Epithelial cell of esophagus (primary cell): ENCODE results near the gene CASZ1.

Experiments
- DNase-seq: peaks from one replicate; pipeline ENCODE4 v3.0.0; 2010; ENCODE audit warnings: low read depth
- H3K4me3 ChIP-seq: 2 replicates; pipeline ENCODE4 v1.5.1; 2011; ENCODE audit warnings: mild to moderate bottlenecking, low read length, control low read depth
- TF ChIP-seq, protein P1 (sequence below): IDR thresholded peaks from 2 replicates; pipeline ENCODE4 v1.5.1; 2011; ENCODE audit warnings: low read depth, mild to moderate bottlenecking, low read length, control low read depth, inconsistent platforms; ENCODE audit not compliant: insufficient read depth; ENCODE audit errors: missing control alignments

The CASZ1 gene

DNA sequence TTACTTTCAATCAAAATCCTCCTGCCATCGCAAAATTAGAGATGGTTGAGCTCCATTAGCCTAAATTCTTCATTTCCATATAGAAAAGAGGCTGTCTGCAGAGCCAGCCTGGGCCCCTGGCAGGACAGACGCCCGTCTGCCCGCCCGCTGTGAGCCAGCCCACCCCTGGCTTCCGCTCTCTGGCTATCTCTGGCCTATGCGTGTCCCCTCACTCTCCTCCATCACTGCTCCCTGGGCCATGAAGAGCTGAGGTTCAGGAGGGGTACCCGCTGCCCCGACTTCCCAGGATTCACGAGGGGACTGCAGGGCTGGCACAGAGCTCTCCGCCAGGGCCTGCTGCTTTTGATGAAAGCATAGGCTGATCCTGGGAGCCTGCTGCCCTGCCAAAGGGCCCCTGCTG lies 117.6 kb downstream of the CASZ1 start:
- no peak for DNase-seq
- TF ChIP-seq, protein P1, sequence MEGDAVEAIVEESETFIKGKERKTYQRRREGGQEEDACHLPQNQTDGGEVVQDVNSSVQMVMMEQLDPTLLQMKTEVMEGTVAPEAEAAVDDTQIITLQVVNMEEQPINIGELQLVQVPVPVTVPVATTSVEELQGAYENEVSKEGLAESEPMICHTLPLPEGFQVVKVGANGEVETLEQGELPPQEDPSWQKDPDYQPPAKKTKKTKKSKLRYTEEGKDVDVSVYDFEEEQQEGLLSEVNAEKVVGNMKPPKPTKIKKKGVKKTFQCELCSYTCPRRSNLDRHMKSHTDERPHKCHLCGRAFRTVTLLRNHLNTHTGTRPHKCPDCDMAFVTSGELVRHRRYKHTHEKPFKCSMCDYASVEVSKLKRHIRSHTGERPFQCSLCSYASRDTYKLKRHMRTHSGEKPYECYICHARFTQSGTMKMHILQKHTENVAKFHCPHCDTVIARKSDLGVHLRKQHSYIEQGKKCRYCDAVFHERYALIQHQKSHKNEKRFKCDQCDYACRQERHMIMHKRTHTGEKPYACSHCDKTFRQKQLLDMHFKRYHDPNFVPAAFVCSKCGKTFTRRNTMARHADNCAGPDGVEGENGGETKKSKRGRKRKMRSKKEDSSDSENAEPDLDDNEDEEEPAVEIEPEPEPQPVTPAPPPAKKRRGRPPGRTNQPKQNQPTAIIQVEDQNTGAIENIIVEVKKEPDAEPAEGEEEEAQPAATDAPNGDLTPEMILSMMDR, result no peak

DNA sequence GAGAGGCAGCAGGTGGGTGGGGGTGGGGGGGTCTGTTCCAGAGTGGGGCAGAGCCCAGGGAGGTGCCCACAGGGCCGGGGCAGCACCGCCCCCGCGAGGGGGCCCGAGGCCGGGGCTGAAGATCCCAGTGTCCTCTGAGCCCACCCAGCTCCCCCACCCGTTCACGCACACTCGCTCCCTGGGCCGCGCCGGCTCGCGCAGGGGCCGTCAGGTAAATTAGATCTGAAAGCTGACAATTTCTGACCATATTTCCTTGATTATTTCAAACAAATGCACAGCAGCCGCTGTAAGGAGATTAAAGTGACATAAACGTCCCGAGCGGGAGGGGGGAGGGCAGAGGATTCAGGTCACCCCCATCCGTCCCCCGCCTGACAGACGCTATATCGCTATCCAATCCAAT lies 118.0 kb downstream of the CASZ1 start:
- no peak for DNase-seq
- no peak overlapping the region for H3K4me3 ChIP-seq
- TF ChIP-seq, protein P1, result no peak

More for the DNA sequence above, 117.6 kb downstream of the CASZ1 start:
- H3K4me3 ChIP-seq, result no peak overlapping the region

DNA sequence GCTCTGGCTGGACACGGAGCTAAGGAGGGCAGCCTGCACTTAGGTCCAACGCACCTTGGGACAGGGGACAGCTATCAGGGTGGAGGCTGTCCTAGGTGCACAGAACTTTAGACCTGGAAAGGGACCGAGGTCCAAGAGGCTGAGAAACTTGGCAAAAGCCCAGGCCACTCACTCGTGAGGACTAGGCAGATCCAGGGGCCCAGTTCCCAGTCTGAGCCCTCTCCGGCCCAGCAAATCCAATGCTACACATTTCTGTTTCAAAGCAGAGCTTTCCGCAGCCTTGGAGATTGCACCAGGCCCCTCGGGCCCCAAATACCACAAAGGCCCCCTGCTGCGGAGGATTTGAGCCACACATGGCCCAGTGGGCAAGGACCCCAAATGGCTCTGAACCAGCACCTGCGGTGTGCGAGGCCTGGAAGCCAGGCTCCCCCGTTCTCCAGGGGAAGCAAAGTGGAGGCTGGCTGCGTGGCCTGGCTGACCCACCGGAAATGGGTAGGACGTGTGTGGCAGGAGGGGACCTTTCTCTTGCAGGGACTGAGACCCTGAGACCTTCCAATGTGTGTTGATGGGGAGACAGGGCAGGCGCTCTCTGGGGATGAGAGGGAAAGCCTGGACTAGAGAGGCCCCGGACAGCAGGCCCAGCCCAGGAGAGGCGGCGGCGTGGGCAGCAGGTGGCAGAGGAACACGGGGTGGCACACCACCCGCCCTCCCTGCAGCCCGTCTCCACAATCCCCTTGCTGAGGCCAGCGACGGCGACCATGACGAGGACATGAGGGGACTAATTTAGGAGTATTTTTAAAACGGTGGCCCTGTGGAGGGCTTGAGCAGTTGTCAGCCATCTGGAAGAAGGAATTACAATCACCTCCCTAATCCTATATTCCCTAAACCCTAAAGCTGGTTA lies 118.7 kb downstream of the CASZ1 start:
- no peak overlapping the region for H3K4me3 ChIP-seq
- no peak for DNase-seq
- TF ChIP-seq, protein P1, result no peak

DNA sequence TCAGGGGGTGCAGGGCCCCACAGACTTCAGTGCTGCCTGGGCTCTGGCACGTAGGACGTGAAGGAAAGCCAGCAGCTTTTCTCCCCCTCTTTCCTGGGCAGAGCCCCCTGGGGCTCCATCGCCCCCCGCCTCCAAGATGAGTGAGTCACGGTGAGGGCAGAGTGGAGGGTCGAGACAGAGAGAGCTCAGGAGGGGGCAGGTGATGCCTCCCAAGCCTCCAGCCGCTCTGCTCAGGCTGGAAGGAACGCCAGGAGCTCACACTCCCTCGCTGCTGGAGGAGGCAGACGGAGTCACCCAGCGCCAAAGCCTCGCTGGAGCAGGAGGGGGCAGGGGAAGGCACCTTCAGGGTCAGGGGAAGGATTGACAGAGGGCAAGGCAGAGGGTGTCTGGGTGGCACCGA lies 119.5 kb downstream of the CASZ1 start:
- TF ChIP-seq, protein P1, result no peak
- DNase-seq, result no peak
- H3K4me3 ChIP-seq, result no peak overlapping the region

DNA sequence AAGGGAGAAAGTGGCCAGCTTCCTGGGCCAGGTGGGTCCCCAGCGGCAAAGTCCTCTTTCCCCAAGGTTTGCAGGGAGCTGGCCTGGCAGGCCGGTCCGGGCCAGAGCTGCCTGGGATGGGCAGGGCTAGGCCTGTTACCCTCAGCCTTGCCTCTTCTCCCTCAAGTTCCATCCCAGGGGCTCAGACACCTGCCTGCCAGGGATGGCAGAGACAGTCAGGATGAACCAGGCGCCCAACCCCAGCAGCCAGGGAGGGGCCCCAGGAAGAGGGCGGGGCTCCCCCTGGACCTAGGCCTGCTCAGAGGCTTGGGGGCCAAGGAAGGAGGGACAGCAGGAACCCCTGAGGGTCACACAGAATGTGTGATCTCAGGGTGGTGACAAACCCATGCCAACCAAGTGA lies 120.6 kb downstream of the CASZ1 start:
- no peak overlapping the region for H3K4me3 ChIP-seq
- TF ChIP-seq, protein P1, result no peak
- no peak for DNase-seq

DNA sequence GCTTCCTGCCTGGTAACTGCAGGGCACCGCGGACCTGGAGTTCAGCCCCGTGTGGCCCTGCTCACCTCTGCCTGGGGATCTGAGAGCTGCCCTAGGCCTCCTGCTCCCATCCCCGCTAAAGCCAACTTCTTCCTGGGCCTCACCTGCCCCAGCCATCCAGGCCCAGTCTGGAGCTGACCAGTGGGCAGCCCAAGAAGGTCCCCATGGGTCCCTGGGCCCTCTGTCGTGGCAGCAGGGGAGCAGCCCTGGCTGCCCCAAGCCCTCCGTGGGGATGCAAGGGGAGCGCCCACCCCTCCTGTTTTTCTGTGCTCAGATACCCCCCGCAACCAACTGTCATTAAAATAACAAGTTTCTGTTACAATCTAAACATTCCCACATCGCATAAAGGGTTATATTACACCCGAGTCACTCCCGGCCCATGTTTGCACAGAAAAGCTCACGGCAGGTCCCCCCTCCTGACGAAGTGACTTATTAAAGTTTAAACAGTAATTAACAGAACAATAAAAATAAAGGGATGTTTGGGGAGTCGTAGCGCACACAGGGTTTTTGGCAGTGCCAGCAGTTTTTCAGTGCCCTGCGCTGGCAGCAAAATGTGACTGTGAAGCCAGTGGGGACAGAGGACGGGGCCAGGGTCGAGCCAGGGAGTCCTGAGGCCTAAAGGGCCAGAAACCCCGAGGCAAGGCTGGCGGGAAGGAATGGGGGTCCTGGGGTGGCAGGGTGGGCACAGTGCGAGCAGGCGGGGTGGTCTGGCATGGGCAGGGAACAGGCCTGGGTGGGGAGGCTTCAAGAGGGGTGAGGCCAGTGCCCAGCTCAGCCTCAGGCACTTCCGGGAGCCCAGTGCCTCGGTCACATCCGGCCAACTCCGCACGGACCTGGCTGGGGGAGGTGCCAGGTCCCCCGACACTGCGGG lies 121.5 kb downstream of the CASZ1 start:
- TF ChIP-seq, protein P1, result no peak
- DNase-seq, result no peak
- H3K4me3 ChIP-seq, result no peak overlapping the region
